GM19043 (cell line): ENCODE results near the gene NEK1.

ENCODE experiments used
- ATAC-seq: cut with Tn5 transposase; IDR thresholded peaks from one replicate; pipeline ENCODE4 v1.9.1; 2021; ENCODE audit warnings: low read depth; ENCODE audit not compliant: unreplicated experiment

The NEK1 gene, protein sequence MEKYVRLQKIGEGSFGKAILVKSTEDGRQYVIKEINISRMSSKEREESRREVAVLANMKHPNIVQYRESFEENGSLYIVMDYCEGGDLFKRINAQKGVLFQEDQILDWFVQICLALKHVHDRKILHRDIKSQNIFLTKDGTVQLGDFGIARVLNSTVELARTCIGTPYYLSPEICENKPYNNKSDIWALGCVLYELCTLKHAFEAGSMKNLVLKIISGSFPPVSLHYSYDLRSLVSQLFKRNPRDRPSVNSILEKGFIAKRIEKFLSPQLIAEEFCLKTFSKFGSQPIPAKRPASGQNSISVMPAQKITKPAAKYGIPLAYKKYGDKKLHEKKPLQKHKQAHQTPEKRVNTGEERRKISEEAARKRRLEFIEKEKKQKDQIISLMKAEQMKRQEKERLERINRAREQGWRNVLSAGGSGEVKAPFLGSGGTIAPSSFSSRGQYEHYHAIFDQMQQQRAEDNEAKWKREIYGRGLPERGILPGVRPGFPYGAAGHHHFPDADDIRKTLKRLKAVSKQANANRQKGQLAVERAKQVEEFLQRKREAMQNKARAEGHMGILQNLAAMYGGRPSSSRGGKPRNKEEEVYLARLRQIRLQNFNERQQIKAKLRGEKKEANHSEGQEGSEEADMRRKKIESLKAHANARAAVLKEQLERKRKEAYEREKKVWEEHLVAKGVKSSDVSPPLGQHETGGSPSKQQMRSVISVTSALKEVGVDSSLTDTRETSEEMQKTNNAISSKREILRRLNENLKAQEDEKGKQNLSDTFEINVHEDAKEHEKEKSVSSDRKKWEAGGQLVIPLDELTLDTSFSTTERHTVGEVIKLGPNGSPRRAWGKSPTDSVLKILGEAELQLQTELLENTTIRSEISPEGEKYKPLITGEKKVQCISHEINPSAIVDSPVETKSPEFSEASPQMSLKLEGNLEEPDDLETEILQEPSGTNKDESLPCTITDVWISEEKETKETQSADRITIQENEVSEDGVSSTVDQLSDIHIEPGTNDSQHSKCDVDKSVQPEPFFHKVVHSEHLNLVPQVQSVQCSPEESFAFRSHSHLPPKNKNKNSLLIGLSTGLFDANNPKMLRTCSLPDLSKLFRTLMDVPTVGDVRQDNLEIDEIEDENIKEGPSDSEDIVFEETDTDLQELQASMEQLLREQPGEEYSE (N-terminal part only)

DNA sequence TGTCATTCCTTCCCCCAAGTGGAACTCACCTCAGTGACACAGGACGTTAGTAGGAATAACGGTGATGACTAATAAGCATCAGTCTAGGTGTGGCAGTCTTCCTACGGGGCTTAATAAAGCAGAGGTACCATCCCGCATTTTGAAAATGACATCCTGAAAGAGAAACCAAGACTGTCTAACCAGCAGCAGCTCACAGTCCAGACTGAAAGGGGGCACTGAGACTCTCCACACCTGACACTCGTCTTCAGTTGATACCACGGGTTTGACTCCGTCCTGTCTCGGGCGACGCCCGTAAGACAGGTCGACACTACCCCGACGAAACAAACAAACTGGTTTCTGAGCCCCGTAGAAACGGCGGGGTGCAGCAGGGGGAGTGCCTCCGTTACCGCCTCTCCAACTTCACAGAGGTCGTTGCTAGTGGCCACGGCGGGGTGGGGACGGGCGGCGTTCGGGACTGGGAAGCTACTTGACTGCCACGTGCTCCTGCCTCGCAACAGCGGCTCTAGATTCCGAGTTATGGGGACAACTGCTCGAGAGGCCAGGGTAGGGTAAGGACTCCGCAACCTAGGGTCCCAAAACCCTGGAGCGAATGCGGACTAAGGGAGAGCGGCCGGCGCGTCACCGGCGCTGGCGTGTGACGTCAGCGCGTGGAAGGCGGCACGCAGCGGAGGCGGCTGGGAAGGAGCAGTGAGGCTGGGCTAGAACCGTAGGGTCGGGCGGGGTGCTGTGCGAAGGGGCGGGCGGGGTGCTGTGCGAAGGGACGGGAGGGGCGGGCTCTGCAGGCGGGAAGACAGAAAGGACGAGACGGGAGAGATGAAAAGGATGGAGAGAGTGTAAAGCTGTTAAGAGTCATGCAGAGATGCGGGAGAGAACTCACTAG, at the start of gene NEK1:
NEK1 (minus strand) TSS at position 593 of the 880 bp plus-strand sequence. CDS start 9,953 bp downstream, outside the sequence.
- ATAC-seq = peak; percentile 91

DNA sequence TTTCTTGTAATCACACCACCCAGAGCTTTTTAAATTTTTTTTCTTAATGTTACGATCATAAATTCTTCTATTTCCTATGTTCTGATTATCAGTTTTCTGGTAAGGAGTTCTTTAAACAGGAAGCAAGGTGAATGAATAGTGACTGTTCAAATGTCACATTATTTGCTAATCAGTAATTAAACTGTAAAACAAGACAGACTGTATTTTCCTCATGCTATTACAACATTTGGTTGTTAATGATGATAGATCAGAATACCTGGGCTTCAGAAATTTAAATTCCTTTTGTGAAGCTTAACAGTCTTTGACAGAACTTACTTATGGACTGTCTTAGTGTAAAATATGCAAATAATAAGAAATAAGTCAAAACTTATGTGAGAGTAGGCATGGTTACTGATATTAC, 49.4 kb upstream of the NEK1 start:
- ATAC-seq = no peak

DNA sequence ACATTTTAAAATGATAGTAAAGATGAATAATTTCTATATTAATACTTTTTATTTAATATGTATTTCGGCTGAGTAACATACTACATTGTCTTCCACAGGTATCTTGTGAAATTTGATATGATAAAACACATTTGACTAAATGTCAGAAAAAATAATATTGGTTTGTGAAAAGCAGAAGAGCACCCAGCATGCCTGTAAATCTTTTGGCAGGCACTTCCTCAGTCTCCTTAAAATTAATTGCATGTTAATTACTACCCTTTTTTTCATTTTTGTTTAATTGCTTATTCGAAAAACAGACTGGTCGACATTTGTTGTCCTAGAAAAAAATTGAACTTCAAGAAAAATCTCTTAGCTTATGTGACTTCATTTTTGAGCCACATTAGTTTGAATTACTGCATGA, 48.5 kb upstream of the NEK1 start:
- ATAC-seq = no peak

DNA sequence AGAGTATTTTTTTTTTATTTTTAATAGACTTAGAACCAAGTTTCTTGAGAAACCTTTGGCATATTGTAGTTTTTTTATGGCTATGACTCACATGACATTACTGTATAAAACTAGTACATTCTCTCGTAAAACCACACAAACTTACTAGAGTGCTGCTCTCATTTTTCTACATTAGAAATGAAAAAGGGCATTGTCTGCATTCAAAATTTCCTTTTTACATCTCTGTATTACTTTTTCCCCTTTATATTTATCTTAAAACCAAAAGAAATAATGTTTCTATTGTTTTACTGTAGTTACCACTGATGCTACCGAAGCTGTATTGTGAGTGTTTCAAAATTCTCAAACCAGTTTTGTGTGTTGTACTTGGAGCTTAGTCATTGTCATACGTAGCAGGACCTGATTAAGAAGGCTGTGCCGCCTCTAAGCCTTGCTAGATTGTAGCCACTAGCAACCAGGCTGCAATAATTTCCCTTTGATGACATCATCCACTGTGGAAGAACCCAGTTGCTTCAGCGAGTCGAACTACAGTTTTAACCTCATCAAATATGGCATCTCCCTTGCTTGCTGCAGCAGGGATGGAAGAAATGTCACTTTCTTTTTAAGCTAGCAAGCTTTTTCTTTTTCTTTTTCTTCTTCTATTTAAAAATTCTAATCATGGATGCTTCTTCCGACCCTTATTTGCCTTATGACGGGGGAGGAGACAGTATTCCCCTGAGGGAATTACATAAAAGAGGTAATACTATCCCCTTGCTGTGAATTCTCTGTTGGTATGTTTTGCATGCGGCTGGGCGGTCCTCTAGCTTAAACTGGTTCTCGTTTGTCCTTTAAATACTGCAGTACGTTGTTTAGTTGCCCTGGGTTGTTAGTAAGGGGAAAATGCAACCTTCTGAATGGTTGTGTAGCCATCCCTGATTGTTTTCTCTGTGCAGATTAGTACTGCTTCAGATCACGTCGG, 47.6 kb upstream of the NEK1 start:
- ATAC-seq = peak; percentile 94

DNA sequence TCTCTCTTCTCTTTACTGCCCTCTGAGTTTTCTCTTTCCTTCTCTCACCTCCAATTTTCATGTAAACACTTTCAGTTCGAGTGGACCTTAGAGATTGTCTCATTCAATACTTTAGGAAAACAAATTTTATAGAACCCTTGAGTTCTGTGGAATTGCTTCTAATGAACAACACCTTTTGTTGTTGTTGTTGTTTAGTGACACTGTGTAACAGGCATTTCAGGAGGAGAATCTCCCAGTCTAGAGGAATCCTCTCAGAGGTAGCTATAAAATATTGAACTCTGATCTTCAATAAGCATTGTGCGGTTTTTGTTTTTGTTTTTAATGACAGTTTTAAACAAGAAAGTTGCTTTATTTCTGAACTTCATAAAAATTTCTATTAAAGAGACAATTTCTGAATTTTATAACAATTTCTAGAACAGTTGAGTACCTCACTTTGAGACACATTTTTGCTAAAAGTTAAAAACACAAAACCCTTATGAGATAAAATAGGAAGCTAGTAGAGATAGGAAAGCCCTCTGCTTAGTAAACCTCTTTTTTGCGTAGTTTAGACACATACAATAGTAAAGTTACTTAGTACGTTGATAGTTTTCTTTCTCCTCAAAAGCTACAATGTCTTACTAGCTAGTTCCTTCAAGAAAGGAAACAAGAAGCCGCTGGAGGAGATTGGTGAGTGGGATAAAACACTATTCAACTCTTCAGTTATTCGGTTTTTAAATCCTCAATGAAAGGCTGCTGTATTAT, 46.8 kb upstream of the NEK1 start:
- ATAC-seq = no peak

DNA sequence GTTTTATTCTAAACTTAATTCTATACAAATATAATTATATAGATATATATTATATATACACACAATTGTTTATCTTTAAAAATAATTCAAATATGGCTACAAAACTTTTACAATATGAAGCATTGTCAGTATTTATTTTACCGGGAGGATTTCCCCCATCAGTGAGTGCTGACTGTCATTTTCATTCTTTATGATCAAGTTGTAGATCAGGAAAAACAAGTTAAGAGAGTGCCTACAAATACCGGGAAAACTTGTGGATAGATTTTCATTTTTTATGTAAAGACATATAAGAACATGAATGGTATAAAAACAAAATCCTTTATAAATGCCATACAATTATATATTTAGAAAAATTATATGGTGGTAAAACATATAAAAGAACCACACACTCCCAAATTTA, 45.8 kb upstream of the NEK1 start:
- no peak for ATAC-seq

DNA sequence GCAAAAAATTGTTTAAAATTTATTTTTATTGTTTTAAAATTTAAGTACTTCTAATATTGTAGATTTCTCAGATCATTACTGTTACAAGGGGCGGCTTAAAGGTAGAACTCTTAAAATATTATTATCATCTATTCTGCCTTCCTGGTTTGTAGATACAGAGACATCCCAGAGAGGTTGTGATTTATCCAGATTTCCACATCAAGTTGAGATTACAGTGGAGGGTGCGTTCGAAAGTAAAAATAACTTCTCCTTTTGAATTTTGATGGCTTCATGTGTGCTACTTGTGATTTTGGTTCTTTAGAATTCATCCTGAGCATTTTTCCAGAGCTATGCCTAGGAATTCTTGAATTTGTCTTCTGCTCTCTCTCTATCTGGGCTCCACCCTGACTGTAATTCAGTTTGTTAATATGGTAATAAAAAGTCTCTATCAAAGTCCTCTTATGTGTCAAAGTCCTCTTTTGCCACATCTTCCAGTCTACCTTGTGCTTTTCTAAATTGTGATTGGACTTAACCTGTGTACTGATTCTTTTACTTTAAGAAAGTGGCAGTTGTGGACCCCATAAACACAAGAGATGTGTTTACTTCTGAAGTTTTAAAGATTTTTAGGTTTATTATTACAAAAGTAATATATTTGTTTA, 45.2 kb upstream of the NEK1 start:
- ATAC-seq = no peak

DNA sequence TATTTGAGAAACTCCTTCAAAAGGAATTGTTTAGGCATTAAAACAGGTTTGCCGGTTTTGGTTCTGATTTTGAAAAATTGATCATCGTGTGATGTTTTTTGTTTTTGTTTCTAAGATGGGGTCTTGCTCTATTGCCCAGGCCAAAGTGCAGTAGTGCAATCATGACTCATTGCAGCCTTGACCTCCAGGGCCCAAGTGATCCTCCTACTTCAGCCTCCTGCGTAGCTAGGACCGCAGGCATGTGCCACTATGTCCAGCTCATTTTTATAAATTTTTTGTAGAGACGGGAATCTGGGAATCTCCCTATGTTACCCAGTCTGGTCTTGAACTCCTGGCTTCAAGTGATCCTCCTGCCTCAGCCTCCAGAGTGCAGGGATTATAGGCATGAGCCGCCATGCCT, 43.0 kb upstream of the NEK1 start:
- ATAC-seq = no peak

DNA sequence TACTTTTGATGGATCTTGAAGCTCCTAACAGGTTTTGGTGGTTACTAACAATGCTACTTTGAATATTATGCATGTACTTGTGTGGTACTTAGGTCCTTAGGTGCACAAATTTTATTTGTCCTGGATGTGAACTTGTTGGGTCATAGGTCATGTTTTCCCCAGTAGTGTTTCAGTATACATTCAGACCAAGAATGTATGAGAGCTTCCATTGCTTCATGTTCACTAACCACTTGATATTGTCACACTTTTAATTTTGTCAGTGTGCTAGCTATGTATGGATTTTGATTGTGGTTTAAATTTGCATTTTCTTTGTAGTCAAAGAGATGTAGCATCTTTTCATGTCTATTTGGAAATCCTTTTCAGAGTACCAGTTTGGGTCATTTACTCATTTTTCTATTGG, 40.2 kb upstream of the NEK1 start:
- no peak for ATAC-seq

DNA sequence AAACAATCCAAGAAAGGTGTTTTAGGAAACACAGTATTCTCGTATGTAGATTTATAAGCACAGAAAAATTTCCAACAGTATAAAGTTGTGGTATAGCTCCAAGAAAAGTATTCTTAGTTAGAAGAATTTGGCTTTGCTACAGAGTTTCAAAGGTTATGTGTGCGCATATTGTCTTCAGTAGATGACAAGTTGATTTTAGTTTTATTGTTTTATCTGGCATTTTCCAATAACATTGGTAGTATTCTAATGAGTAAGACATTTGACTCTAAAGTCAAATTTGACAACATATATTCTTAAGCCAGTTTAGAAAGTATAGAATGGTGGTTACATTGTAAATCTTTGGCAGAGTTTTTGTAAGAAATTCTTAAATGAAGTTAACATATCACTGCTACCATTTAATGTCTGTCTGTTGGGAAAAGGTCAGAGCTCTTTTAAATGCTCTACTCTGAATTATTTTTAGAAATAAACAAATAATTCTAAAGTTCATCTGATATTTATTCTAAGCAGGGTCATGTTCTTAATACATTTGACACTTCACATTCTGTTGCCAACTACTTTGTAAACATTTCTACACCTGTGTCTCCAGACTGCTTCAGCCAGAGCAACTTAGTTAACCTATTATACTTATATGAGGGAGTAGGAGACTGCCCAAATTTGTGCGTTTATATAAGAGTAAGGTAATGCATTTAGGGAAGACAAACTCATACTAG, 38.0 kb upstream of the NEK1 start:
- no peak for ATAC-seq

DNA sequence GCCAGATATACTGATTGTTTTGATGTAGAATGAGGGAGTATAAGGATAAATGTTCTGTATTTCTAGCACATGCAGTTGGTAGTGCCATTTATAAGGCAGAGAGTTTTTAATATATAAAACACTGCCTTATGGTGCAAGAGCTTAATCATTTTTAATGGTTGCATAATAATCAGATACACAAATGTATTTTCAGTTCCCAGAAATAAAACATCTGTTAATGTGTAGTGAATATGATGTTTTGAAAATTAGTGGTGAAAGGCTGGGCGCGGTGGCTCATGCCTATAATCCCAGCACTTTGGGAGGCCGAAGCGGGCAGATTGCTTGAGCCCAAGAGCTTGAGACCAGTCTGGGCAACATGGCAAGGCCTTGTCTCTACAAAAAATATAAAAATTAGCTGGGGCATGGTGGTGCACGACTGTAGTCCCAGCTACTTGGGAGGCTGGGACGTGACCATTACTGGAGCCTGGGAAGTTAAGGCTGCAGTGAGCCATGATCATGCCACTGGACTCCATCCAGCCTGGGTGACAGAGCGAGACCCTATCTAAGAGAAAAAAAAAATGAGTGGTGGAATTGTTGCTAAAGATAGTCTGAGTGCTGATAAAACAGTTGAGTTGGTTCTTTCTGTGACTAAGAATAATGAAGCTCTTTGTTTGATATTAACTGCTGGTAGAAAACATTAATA, 37.3 kb upstream of the NEK1 start:
- no peak for ATAC-seq

DNA sequence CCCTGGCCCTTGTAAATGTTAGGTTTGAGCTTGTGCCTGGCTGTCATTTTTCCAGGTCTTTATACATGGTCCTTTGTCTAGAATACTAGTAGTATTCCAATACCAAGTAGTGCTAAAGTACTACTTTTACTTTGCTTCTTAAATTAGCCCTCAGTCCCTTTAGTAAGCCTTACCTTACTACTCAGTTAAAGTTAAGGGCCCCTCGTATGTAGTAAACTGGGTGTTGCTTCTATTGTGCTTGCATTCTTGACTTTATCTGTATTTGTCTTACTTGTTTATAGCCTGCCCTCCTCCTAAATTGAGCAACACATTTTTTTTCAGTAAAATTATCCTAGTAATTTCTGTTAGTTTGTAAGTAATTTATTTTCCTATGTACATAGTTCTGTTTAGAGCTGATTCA, 33.2 kb upstream of the NEK1 start:
- ATAC-seq = no peak

DNA sequence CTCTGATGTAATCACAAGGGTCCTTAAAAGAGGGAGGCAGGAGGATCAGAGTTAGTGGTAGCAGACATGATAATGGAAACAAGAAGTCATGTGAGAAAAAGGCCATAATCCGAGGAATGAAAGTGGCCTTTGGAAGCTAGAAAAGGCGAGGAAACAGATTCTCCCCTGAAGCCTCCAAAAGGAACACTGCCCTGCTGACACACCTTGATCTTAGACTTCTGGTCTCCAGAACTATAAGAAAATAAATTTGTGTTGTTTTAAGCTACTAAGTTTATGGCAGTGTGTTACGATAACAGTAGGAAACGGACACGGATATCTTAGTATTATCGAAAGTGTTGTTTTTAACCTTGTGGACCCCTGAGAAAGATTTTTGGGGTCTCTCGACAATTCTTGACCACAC, 32.4 kb upstream of the NEK1 start:
- ATAC-seq = no peak

DNA sequence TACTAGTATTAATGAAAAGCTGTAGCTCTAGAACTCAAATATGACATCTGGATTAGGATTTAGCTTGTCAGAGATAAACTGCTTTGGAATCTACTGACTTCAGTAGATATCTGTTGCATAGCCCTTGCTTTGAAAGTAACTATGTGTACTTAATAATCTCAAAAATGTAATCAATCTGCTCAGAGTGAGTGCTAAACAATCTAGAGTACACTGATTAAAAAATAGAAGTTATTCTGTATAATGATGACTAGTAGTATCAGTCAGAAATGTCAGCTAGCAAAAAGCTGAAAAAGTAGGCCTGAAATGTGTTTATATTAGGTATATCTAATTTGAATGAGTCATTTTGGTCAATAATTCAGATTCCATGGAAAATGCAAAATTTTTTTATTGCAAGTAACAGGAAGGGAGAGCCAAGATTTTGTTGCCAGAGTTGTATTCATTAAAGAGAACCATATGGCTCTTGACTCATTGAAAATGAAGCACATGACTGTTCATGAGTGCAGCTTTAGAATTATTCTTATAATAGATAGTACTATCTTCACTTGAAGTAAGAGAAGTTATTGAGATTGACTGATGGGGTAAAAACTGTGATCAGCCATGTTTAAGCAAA, 28.0 kb upstream of the NEK1 start:
- no peak for ATAC-seq

DNA sequence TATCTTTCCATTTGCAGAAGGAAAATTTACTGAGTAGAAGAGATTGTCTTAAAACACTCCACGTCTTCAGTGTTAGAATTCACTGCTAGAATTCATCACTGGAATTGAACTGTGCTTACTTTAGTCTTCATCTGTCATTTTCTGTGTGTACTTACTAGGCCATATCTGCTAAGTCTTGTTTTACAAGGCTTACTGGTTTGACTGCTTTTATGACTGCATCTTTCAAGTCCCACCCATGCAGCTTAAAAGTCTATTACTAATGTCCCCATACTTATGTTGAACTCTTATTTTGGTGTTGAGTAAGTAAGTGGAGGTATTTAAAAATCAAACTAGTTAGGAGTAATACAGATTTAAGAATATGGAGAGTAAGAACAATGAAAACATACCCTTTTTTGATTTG, 22.6 kb upstream of the NEK1 start:
- no peak for ATAC-seq

DNA sequence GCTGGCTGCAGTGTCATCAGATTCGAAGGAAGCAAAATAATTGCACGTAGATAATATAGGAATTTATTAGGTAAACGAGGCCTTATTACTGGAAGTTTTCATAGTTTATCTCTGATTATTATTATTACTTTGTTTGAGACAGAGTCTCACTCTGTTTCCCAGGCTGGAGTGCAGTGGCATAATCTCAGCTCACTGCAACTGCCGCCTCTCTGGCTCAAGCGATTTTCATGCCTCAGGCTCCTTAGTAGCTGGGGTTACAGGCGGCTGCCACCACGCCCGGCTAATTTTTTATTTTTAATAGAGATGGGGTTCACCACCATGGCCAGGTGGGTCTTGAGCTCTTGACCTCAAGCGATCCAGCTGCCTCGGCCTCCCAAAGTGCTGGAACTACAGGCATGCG, 20.5 kb upstream of the NEK1 start:
- no peak for ATAC-seq
